Measurements from ENCODE around the gene ARHGEF2.

ARHGEF2 gene

DNA sequence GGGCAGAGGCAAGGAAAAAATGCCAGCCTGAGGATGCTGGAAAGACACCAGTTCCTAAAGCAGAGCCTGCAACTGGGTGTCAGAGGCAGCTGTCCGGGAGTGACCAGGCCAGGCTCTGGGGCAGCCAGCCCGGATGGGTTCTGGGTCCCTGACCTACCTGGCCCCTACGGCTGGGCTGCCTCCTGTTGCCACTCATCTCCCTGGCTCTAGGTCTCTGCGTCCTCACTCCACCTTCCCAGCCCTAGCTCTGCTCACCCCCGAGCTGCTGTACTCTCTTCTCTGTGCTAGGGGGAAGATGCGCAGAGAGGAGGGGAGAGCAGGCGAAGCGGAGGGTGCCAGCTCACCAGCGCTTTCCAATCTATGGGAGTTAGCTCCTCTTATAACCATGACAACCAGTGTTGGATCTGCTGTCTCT is 9.0 kb downstream of the ARHGEF2 start:
- DNase-seq = no peak

DNA sequence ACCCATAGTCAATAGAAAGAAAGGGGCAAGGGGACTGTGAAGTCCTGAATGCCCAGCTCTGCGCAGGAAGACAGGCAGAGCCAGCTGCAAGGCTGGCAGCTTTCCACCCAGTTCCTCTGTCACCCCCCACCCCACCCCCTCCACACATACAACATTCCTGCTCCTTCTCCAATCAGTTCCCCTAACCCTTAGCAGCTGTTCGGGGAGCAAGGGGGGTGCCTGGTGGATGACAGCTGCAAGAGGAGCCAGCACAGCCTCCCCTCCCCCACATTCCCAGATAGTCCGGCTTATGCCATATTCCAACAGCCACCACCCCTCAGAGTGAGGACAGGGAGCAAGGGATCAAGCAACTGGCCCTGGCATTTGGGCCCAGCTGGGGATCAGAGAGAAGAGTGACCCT is 9.7 kb downstream of the ARHGEF2 start:
- no peak for DNase-seq

DNA sequence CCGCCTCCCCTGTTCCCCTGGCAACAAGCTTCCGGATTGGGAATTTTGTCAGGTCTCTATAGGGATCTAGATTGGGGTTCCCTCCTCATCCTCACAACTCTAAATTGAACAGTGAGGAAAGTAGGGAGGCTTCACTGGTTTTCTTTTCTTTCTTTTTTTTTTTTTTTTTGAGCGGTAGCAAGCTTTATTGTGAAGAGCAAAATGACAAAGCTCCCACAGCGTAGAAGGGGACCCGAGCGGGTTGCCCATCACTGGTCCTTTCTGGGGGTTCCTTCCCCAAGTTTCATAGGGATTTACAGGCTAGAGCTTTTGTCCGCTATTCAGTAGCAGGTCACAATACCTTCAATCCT is 10.3 kb downstream of the ARHGEF2 start:
- DNase-seq = no peak

DNA sequence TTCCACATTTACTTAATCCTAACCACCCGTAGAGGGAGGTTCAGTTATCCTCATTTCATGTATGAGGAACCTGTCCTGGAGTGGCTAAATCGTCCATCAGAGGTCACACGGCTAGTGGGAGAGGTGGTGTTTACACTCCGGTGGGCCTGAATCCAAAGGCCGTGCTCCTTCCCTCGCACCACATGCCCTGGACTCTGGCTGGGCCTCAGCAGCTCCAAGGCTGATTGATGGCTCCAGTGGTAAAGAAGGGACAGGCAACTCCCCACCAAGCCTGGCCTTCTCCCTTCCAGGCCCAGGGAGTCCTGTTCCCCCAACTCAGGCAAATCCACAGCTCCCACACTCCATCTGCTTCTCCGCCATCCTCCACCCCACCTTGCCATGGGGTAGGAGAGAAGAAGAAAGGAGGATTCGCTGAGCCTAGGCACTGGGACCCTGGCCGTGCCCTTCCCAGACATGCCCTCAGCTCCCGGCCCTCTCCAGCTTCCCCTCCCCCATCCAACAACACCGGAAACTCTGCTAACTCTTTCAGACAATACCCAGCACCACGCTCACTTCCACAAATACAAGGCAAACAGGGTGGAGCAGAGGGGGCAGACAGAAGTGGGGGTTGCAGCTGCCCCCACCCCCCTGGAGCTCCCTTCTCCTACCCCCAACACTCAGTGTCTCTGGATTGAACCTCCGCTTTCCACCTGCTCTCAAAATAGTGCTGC is 10.9 kb downstream of the ARHGEF2 start:
- DNase-seq = no peak

DNA sequence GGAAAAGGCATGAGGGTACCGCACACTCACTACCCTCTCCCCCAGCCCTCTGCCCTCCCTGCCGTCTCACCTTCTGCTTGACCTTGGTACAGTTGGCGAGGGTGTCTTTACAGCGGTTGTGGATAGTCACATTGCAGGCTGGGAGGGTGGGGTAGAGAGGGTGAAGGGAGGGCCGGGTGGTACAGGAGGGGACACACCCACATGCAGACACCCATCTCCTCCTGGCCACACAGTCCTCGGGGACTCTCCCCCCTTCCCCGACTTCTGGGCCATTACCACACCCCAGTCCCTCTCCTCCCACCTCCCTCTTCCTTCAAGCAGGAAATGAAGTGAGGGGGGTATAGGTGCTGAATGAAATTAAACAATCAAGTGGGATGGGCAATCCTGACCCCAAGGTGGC is 11.6 kb downstream of the ARHGEF2 start:
- no peak for DNase-seq

DNA sequence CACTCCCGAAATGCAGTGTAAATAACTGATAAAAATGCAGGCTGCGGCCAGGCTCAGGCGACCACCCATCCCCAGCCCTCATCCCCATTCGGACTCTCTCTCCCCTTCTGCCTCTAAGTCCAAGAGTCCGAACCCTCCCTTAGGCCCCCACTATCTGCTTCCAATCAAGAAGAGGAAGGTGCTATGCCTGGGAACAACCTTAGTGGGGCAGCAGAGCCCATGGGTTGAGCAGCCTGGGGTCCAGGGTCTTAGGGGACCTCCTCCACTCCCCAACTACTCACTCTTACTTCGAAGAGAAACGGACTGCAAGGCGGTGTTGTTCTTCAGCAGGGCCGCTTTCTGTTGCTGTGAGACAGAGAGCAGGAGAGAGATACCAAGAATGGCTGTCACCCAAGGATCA is 12.2 kb downstream of the ARHGEF2 start:
- DNase-seq = no peak

DNA sequence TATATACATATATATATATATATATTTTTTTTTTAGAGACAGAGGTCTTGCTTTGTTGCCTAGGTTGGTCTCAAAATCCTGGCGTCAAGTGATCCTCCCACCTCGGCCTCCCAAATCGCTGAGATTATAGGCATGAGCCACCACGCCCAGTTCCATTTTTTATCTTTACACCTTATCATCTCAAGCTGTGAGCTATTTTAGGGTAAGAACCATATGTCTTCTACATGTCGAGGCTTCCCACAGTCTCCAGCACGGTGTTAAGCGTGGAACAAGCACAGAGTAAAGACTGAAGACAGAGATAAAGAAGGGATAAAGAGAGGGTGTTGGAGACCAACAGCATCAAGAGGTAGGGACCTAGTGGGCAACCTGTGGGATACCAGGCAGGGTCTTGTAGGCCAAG is 14.2 kb downstream of the ARHGEF2 start:
- no peak for DNase-seq

DNA sequence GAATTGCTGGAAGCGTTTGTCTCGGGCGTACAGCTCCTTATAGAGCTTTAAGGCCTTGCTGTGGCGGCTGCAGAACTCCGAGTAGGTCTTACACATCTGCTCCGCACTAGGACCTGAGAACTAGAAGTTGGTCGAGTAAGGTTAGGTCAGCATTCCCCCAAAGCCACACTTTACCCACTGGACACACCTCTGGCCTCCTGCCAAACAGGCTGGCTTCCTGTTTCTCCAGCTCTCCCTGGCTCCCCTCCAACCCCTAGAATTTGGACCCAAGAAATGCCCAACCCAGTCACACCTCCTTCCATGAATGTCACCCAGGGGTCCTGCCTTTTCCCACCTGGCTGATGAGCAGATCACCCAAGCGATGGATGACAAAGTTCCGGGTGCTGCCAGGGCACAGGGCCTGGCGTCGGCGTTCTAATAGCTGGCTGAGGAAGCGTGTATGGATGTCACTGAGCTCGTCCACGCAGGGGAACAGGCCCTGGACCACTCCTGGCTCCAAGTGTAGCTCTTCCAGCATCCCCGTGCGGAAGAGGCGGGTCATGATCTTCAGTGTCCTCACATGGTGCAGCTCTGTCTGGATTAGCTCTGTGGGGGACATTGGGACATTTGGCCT is 15.6 kb downstream of the ARHGEF2 start:
- DNase-seq = no peak

DNA sequence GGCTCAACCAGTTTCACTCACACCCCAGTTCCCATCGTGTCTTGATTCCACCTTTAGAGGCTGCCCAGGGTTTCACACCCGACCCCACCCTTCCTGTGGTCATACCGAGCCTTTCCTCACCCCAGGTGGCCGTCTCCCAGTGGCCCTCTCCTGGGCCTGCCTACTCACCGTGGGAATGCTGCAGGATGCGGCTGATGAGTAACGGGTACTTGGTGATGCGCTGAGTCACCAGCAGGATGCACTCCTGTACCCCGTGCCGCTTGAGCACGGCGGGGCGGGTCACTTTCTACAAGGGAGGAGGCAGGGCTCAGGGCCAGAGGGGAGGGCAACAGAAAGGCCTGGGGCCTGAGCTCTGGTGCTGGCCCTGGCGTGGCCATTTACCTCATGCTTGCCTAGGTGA is 16.4 kb downstream of the ARHGEF2 start:
- DNase-seq = no peak

DNA sequence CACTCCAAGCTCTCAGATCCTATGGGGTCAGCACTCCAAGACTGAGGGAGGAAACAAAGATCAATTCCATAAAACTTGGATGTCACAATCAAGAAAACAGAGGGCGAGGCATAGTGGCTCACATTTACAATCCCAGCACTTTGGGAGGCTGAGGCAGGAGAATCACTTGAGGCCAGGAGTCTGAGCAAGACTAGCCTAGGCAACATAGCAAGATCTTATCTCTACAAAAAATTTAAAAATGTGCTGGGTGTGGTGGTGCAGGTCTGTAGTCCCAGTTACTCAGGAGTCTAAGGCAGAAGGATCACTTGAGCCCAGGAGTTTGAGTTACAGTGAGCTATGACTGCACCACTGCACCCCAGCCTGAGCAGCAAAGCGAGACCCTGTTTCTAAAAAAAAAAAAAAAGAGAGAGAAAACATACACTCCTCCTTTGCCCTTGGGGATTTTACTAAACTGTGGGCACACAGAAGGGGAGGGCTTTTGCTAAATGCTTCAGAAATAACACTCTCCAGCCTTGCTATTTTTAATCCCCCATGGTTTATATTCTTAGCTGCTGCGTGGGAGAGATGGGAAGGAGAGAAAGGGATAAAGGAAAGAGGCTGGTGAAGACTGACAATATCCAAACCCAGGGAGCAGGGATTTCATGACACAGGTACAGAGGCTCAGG is 18.1 kb downstream of the ARHGEF2 start:
- no peak for DNase-seq

DNA sequence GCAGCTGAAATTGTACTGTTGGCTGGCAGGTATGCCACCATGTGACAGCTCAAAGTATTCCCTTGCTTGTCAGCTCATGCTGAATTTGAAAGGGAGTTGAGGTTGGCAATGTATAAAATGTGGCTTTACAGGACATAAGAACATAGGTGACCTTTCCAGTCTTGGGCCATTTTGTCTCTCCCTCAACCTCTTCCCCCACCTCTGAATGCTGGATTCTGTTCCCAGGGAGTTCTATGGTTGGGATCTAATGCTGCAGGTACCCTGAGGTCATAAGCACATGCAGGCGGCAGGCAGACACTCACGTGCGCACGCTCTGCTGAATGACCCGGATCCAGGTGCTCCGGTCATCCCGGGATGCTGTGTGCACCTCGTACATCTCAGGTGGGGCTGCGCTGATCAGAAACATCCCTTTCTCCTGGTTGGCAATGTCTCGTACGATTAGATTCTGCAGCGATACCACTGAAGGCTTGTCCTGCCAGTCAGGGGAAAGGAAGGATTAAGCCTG is 20.9 kb downstream of the ARHGEF2 start:
- no peak for DNase-seq

DNA sequence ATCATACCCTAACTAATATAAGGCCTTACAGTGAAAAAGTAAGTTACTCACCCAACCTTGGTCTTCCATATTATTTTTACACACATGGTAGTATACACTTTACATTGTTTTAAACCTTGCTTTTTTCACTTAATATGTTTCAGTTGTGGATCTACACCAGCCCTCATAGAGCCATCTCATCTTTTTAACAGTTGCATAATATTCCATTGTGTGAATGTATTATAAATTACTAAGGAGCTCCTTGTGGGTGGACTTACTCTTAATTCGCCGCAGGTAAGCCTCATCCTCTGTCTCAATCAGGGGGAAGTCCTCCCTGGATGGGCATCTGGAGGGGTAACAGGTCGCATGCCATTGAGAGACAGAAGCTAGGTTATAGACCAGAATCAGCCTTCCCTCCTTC is 23.7 kb downstream of the ARHGEF2 start:
- DNase-seq = no peak

DNA sequence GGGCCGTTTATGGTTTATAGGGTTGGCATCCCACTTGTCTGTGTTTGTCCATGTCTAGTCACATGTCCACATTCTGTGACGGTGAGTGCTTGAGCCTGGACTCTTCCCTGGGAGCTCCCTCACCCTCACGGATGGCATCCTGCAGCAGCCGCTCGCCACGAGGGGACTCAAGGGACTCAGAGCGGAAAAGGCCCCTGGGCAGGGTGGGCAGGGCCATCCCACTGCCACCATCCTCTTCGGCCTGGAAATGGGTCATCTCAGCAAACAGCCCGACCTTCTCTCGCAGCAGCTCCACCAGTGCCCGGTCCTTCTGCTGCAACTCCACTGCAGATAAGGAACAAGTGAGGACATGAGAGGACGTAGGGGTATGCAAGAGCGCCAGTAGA is 25.8 kb downstream of the ARHGEF2 start:
- DNase-seq = no peak

DNA sequence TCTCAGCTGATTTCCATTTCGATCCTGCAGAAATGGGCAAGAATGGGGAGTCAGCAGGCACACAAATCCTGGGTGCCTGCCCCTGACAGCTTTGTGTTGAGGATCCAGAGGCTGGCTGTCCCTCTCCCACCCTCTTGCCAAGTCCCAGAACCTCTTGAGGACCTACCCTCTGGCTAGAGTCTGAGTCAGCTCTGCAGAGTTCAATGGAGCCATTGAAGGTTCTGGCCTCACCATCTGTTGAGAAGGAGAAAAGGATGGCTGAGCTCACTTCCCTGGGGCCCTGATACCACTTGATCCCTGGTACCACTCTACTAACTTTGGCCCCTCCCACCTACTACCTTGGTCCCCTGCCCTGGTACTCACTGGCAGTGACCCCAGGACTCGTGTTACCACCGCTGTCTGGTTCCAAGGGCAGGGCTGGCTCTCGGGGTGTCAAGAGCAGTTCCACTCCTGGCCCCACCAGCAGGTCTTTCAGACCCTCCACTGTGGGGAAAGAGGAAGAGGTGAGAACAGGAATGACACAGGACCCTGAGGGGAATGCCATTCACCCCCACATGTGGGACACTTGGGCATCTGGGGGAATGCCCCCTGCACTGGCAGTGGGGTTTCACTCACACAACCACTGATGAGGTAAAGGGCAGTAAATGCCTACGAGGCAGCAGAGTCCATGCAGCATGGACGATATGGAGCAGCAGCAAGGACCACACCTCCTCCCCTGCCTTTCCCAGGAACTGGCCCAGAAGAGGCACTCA is 26.4 kb downstream of the ARHGEF2 start:
- no peak for DNase-seq

DNA sequence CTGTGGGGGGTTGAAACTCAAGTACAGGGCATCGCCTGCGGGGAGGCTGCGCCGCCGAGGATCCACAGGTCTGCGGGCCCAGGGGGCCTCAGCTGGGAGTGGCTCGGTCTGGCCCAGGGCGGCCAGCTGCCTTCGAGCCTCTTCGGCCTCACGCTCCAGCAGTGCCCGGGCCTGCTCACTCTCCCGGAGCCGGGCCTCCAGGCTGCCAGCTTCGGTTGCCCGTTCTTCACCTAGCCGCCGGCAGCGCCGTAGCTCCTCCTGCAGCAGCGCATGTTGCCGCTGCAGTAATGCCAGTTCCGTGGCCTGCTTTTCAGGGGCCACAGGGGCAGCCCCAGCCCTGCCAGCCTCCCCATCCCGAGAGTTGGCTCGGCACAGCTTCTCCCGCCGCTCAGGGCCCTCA is 27.5 kb downstream of the ARHGEF2 start:
- DNase-seq = no peak

DNA sequence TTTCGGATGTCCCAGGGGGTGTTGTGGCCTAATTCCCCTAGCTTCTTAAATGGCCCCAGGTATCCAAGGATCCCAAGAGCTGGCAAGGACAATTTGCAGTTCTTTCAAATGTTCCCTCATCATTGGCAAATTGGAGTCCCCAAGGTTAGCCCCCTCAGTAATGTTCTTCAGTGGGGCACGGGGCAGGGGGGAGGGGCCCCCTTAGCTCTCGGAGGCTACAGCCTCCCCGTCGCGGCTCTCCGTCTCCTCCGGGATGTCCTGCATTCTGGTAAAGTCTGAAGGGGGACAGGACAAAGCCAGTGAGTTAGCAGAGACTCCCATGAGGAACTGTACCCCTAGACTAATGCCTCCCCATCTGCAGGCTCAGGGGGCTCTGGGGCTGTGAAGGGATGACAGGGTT is 30.6 kb downstream of the ARHGEF2 start:
- no peak for DNase-seq

DNA sequence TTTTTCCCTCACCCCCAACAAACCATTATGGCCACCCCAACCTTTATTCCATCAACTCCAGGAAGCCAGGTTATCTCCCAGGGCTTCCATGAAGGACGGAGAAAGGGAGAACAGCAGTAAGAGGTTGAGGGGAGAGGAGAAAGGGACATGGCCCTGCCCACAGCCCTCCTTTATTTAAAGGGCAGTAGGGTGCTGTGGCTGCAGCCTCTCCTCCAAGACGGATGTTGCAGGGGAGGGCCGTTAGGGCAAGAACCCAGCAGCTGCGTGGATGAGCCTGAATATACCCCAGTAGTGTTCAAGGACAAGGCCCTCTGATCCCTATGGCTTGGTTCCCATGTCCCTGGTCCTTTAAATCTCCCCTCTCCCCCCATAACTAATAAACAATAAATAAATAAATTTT is 31.1 kb downstream of the ARHGEF2 start:
- DNase-seq = no peak

DNA sequence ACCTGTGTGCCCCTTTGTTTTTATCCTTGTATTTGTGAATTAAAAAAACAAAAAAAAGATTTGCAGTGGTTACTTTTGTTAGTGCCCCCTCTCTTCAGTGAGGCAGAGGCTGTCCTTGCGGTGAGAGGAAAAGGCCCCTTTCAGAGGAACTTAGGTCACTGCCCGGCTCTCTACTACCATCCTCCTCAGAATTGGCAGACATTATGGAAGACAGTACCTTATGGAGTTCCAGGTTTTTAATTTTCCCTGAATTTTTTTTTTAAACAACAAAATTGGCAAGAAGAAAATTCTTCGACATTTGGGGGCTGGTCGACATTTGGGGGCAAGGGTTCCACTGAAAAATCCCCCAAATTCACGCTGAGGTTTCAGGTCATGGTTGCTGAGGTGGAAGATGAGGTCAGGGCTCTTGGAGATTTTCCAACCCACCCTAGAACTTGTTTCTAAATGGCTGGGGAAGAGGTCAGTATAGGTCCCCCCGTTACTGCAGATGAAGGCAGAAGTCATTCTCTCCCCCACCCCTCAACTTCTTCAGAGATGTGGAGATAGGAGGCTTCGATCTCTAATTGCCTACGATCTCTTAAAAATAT is 31.6 kb downstream of the ARHGEF2 start:
- DNase-seq = no peak

DNA sequence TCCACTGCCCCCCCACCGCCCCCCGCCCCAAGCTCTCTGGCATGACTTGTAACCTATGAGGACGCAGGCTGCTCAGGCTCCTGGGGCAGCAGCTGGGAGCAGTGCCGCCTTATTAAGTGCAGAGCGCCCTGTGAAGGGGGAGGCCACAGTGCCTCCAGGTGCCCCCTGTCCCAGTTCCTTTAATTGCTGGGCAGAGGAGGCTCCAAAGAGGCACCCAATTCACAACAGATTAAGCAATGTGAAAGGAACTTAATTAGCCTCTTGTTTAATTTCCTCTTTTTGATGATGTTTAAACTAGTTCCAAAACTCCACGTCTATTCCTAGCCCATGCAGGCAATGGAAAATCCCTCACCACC is 33.9 kb downstream of the ARHGEF2 start:
- peak; percentile 78 to 81 for DNase-seq

DNA sequence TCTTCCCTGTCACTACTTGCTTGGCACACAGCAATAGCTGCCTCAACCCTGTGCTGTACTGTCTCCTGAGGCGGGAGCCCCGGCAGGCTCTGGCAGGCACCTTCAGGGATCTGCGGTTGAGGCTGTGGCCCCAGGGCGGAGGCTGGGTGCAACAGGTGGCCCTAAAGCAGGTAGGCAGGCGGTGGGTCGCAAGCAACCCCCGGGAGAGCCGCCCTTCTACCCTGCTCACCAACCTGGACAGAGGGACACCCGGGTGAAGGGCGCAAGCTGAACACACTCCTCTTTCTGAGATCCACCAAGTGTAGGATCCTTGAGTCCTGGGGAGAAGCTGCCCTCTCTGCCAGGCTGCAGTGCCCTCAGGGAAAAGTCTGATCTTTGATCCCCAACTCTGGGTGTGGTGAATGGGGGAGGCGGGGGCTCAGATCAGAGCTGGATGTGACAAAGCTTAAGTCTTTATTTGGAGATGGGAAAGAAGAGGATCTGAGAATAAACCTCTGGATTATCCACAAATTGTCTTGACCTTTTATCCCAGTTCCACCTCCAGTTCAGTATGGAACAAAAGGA is 35.7 kb downstream of the ARHGEF2 start:
- DNase-seq = no peak

DNA sequence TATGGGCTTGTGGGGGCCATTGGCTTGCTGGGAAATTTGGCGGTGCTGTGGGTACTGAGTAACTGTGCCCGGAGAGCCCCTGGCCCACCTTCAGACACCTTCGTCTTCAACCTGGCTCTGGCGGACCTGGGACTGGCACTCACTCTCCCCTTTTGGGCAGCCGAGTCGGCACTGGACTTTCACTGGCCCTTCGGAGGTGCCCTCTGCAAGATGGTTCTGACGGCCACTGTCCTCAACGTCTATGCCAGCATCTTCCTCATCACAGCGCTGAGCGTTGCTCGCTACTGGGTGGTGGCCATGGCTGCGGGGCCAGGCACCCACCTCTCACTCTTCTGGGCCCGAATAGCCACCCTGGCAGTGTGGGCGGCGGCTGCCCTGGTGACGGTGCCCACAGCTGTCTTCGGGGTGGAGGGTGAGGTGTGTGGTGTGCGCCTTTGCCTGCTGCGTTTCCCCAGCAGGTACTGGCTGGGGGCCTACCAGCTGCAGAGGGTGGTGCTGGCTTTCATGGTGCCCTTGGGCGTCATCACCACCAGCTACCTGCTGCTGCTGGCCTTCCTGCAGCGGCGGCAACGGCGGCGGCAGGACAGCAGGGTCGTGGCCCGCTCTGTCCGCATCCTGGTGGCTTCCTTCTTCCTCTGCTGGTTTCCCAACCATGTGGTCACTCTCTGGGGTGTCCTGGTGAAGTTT is 36.4 kb downstream of the ARHGEF2 start:
- no peak for DNase-seq
